ENCODE data around the gene STX11. TPM values are rescaled to one million over a fixed set of nuclear protein-coding genes. Genes with fewer than 3 reads are reported as not detected.
"Not testable (repeated sequence)": the region's sequence is repeated elsewhere in the genome, so short reads cannot be mapped to it uniquely, and the experiment has no call there.

STX11 gene
- total and polyA plus RNA-seq, 12 donors: 4.8 to 15.9 (median 8.8) TPM

DNA sequence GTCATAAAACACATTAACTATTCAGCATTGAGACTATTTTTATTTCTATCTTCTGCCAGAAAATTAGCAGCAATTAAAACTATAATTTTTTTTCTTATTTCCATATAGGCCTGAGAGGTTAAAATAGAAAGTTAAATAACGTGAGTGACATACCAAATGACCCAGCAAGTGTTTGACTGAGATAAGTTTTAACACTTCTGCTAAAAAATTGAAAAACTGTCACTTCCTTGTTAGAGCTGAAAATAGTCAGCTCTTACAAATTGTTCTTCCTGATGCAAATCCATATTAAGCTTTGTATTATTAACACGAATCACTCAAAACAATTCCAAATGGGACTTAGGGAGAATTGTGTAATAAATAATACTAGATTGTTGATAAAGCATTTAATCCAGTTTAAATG, 26.5 kb upstream of the STX11 start:
- ATAC-seq: no peak
- intact Hi-C loops (cut with DNase I): no loop called here
- no peaks in the 10 kb centered on the region for H3K36me3 ChIP-seq

DNA sequence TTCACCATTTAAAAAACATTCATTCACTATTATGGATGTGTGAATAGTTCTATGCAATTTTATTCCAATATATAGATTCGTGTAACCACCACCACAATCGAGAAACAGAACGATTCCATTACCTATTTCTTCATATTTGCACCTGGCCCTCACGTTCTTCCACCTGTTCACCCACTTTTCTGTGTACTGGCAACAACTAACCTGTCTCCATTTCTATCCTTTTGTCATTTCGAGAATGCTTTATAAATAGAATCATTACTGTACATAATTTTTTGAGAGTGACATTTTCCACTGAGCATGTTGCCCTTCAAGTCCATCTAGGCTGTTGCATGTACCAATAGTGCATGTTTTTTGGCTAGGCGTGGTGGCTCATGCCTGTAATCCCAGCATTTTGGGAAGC, 23.2 kb upstream of the STX11 start:
- H3K9me3 ChIP-seq: no peaks in the 10 kb centered on the region
- DNase-seq (no peak), ATAC-seq (no peak)
- H3K4me3 ChIP-seq: no peak overlapping the region
- H3K4me1 ChIP-seq: peaks cover 0 to 11% (median 0%) of the 10 kb centered on the region in 9 donors
- intact Hi-C loops (cut with DNase I): no loop called here
- H3K27ac ChIP-seq: no peak overlapping the region
- TF ChIP-seq, protein P1, sequence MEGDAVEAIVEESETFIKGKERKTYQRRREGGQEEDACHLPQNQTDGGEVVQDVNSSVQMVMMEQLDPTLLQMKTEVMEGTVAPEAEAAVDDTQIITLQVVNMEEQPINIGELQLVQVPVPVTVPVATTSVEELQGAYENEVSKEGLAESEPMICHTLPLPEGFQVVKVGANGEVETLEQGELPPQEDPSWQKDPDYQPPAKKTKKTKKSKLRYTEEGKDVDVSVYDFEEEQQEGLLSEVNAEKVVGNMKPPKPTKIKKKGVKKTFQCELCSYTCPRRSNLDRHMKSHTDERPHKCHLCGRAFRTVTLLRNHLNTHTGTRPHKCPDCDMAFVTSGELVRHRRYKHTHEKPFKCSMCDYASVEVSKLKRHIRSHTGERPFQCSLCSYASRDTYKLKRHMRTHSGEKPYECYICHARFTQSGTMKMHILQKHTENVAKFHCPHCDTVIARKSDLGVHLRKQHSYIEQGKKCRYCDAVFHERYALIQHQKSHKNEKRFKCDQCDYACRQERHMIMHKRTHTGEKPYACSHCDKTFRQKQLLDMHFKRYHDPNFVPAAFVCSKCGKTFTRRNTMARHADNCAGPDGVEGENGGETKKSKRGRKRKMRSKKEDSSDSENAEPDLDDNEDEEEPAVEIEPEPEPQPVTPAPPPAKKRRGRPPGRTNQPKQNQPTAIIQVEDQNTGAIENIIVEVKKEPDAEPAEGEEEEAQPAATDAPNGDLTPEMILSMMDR (IDR thresholded peaks at IDR 0.05): no peak
- H3K36me3 ChIP-seq: no peaks in the 10 kb centered on the region
- WGBS, 2 donors: 83 to 84% methylated on average over 6 of the region's 6 CpGs
- H3K27me3 ChIP-seq: peaks cover 0 to 5% (median 0%) of the 10 kb centered on the region in 7 donors

More for the DNA sequence above, 26.5 kb upstream of the STX11 start:
- TF ChIP-seq, protein P1 (IDR thresholded peaks at IDR 0.05): no peak
- 51 to 69% methylated on average over 2 of the region's 2 CpGs for WGBS, 2 donors
- Histone ChIP-seq H3K9me3 (no peaks in the 10 kb centered on the region), H3K4me1 (peaks cover 0 to 11% (median 0%) of the 10 kb centered on the region in 9 donors), H3K27ac (no peak overlapping the region), H3K4me3 (no peak overlapping the region), H3K27me3 (peaks cover 0 to 5% (median 0%) of the 10 kb centered on the region in 7 donors)
- no peak for DNase-seq

DNA sequence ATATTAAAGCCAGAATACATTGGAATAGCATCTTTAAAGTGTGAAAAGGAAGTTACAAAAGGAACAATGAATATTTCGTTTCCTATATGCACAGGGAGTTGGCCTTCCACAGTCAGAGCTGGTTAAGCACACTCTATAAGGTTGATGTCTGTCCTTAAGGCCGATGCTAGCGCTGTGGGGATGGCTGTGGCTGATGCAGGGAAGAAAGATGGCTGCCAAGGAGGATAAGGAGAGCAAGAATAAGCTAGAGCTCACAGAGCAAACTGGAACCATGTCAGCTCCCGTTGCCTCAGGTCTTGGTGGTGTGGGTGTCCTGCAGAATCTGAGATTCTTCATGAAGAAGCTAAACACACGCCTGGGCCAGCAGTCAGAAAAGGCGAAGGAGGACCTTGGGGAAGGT, 20.8 kb upstream of the STX11 start:
- 86 to 88% methylated on average over 6 of the region's 6 CpGs for WGBS, 2 donors
- ATAC-seq (no peak), DNase-seq (no peak)
- Histone ChIP-seq H3K9me3 (no peaks in the 10 kb centered on the region), H3K4me3 (no peak overlapping the region), H3K4me1 (no peaks in the 10 kb centered on the region), H3K27me3 (peaks cover 0 to 5% (median 0%) of the 10 kb centered on the region in 7 donors), H3K36me3 (no peaks in the 10 kb centered on the region), H3K27ac (no peak overlapping the region)
- intact Hi-C loops (cut with DNase I): no loop called here
- TF ChIP-seq, protein P1 (IDR thresholded peaks at IDR 0.05): no peak

DNA sequence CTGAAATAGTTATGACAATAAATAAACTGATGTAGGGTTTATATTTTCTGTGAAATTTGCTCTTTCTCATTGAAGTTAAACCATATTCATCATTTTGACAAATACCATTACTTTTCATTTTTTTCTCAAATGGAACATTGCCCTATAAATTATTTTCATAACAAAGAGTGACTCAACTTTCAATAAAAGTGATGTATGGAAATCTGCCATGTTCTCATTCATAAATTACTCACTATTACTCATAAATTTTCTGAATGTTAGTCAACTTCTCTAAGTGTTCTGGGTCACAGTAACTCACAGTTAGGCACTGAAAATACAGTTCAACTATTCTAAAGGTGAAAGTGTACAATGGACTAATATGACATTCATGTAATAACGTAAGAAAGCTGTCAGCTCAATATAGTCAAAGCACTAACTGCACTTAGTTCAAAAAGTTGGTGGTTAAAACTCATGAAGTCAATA, 19.0 kb upstream of the STX11 start:
- Histone ChIP-seq H3K27ac (no peak overlapping the region), H3K9me3 (no peaks in the 10 kb centered on the region), H3K36me3 (no peaks in the 10 kb centered on the region), H3K4me3 (no peak overlapping the region), H3K27me3 (peaks cover 0 to 5% (median 0%) of the 10 kb centered on the region in 7 donors), H3K4me1 (no peaks in the 10 kb centered on the region)
- ATAC-seq (no peak), DNase-seq (no peak)
- WGBS, 2 donors: 86 to 89% methylated on average over 1 of the region's 1 CpG
- intact Hi-C loops (cut with DNase I): no loop called here
- TF ChIP-seq, protein P1 (IDR thresholded peaks at IDR 0.05): no peak

DNA sequence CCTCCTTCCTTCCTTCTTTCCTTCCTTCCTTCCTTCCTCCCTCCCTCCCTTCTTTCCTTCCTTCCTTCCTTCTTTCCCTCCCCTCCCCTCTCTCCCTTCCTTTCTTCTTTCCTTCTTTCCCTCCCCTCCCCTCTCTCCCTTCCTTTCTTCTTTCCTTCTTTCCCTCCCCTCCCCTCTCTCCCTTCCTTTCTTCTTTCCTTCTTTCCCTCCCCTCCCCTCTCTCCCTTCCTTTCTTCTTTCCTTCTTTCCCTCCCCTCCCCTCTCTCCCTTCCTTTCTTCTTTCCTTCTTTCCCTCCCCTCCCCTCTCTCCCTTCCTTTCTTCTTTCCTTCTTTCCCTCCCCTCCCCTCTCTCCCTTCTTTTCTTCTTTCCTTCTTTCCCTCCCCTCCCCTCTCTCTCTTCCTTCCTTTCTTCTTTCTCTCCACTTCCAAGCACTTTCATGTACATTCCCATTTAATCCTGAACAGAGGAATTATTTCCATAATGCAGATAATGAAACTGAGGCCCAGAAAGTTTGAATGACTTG, 18.1 kb upstream of the STX11 start:
- H3K9me3 ChIP-seq; H3K27me3 ChIP-seq; H3K27ac ChIP-seq; H3K36me3 ChIP-seq; H3K4me1 ChIP-seq; DNase-seq; intact Hi-C loops (cut with DNase I); ATAC-seq; H3K4me3 ChIP-seq: not testable (repeated sequence)
